Ishikawa (cell line): ENCODE data around the gene CPEB4.

Experiments
- CEBPB ChIP-seq: IDR thresholded peaks from 2 replicates; pipeline ENCODE4 v1.6.1; 2012
- CREB1 ChIP-seq: IDR thresholded peaks from 2 replicates; pipeline ENCODE4 v1.6.1; 2012; ENCODE audit warnings: low read depth
- EGR1 ChIP-seq: IDR thresholded peaks from 2 replicates; pipeline ENCODE4 v1.6.1; 2012
- EP300 ChIP-seq: IDR thresholded peaks from 2 replicates; pipeline ENCODE4 v1.6.1; 2012; ENCODE audit warnings: borderline replicate concordance
- FOXM1 ChIP-seq: IDR thresholded peaks from 2 replicates; pipeline ENCODE4 v1.6.1; 2012; ENCODE audit warnings: low read depth, borderline replicate concordance
- MAX ChIP-seq: IDR thresholded peaks from 2 replicates; pipeline ENCODE4 v1.6.1; 2012
- RAD21 ChIP-seq: IDR thresholded peaks from 2 replicates; pipeline ENCODE4 v1.6.1; 2012; ENCODE audit warnings: low read depth
- REST ChIP-seq: IDR thresholded peaks from 2 replicates; pipeline ENCODE4 v1.6.1; 2012; ENCODE audit warnings: low read depth, mild to moderate bottlenecking
- TAF1 ChIP-seq: IDR thresholded peaks from 2 replicates; pipeline ENCODE4 v1.6.1; 2012; ENCODE audit warnings: low read depth, mild to moderate bottlenecking
- TCF12 ChIP-seq: IDR thresholded peaks from 2 replicates; pipeline ENCODE4 v1.6.1; 2012; ENCODE audit warnings: low read depth
- TEAD4 ChIP-seq: IDR thresholded peaks from 2 replicates; pipeline ENCODE4 v1.6.1; 2012
- USF1 ChIP-seq: IDR thresholded peaks from 2 replicates; pipeline ENCODE4 v1.6.1; 2012
- YY1 ChIP-seq: IDR thresholded peaks from 2 replicates; pipeline ENCODE4 v1.6.1; 2012; ENCODE audit warnings: low read depth
- ZBTB7A ChIP-seq: IDR thresholded peaks from 2 replicates; pipeline ENCODE4 v1.6.1; 2012; ENCODE audit warnings: low read depth

GRCh38 chr5:173926359-173926758, 38.2 kb downstream of the CPEB4 start:
- TF ChIP-seq CREB1 (no peak), RAD21 (no peak), TAF1 (no peak), EP300 (no peak), FOXM1 (no peak), EGR1 (no peak), TCF12 (no peak), CEBPB (no peak), MAX (no peak), ZBTB7A (no peak), USF1 (no peak), REST (no peak), TEAD4 (no peak), YY1 (no peak)
